LHCN-M2 (cell line): ENCODE measurements around the gene ARHGEF16. TPM values are rescaled to one million over a fixed set of nuclear protein-coding genes. Genes with fewer than 3 reads are reported as not detected.

ENCODE experiments used
- DNase-seq: peaks from one replicate; pipeline ENCODE4 v3.0.0-alpha.2; 2012; ENCODE audit warnings: low read depth
- total RNA-seq: library from RNA; depleted of rRNA; stranded (reverse); fragments of >200 nt; gene quantifications from 2 replicates; pipeline ENCODE4 v1.2.3, GENCODE V29; 2014

Gene ARHGEF16
- total RNA-seq, 1 experiment from 2014 or later: not detected

DNA sequence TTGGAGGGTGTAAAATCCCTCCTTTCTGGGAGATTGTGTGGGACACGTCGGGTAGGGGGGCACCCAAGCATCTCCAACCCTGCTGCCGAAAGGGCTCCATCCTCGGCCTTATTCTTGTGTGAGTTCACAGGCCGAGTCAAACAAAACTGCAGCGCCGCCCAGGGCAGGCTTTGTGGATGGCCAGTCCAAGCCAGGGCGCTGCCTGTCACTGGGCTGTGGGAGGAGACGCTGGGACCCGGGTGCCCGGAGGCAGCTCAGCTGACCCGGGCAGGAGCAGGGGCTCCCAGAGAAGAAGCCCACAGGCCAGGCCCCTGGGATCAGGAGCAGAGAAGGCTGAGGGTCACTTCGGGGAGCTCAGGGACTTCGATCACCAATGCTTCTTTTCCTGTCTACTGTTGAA, 31.8 kb upstream of the ARHGEF16 start:
- no peak for DNase-seq

DNA sequence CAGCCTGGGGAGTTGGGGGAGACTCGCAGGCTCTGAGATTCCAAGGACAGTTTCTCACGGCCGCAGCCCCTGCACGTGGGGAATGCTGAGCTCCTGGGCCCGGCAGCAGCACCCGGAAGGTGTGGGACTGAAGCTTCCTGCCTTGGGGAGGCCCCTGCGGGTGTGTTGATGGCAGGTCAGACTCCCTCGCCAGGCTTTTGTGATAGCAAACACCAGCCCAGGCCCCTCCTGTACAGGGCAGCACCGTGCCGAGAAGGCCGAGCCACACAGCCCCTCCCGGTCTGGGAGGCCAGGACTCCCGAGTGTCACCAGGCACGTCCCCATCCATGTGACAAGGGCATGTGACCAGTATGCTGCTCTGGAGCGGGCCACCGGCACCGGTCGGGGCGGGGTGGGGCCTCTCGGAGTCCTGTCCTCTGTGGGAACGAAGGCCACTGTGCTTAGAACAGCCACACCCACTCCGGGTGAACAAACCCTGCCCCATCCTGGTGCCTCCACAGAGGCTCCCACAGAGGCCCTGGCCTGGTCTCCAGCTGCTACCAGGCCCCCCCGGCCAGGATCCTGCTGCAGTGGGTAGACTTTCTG, 31.1 kb upstream of the ARHGEF16 start:
- DNase-seq: no peak

DNA sequence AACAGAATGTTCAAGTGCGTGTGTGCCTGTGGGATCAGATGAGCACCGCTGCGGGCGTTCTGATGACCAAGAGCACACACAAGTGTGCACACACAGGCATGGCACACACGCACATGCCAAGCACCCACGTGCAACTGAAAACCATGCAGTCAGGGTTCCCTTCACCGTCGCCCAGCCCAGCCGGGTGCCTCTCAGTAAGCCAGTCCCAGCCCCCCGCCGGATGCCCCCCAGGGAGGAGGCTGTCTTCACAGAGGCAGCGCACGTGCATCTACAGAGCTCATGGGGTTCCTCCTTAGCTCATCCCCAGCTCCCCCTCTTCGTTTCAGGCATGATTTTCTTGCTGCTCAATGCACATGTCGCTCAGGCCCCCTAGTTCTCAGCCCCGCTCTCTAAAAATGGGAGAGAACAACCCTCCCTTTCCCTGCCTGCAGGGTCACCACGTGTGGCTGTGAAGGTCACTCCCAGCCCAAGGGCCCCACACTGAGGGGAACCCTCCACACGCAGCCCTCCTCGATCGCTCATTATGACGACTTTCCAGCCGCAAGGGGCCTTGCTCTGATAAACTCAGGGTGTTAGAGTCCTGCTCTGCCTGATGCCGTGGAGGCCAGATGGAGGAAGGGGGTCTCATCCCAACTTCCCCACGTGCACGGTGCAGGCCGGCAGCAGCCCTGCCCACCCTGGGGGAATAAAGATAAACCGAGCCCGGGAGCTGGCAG, 30.4 kb upstream of the ARHGEF16 start:
- no peak for DNase-seq

DNA sequence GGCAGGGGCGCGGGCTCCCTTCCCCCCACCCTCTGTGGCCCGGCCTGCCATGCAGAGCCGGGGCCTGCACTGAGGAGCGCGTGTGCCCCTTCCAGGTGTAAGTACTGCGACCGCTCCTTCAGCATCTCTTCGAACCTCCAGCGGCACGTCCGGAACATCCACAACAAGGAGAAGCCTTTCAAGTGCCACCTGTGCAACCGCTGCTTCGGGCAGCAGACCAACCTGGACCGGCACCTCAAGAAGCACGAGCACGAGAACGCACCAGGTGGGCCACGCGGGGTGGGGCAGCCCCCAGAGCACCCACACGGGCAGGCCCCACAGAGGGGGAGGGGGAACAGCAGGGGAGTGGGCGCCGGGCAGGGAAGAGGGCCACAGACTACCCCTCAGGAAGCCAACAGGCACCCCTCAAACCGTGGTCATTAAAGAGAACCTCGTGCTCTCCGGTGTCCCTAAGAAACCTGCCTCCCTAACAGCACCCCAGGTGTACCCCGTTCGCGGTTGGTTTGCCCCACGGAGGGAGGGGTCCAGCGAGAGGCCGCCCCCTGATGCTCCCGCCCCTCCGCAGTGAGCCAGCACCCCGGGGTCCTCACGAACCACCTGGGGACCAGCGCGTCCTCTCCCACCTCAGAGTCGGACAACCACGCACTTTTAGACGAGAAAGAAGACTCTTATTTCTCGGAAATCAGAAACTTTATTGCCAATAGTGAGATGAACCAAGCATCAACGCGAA, 28.8 kb upstream of the ARHGEF16 start:
- DNase-seq: no peak

DNA sequence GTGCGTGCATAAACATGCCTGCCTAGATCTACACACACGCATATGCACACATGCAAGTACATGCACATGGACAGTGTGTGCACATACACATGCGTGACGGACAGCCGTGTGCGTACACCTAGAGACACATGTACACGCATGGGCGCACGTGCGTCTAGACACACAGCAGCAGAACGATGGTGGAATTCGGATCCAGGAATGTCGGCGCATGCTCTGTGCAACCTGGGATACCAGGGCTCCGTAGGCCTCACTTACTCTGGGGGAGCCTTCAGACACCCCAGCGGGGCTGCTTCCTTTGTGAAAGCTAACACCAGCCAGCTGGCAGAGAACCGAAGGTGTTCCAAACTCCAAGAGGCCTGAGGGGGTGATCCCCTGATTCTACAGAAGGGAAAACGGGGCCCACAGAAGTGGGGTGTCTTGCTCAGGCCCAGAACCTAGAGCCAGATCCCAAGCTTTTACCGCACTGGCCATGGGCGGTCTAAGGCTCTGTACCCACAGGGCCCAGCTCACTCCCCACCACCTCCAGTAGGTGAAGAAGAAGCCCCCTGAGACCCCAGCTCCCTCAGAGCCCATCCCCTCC, 27.4 kb upstream of the ARHGEF16 start:
- no peak for DNase-seq

DNA sequence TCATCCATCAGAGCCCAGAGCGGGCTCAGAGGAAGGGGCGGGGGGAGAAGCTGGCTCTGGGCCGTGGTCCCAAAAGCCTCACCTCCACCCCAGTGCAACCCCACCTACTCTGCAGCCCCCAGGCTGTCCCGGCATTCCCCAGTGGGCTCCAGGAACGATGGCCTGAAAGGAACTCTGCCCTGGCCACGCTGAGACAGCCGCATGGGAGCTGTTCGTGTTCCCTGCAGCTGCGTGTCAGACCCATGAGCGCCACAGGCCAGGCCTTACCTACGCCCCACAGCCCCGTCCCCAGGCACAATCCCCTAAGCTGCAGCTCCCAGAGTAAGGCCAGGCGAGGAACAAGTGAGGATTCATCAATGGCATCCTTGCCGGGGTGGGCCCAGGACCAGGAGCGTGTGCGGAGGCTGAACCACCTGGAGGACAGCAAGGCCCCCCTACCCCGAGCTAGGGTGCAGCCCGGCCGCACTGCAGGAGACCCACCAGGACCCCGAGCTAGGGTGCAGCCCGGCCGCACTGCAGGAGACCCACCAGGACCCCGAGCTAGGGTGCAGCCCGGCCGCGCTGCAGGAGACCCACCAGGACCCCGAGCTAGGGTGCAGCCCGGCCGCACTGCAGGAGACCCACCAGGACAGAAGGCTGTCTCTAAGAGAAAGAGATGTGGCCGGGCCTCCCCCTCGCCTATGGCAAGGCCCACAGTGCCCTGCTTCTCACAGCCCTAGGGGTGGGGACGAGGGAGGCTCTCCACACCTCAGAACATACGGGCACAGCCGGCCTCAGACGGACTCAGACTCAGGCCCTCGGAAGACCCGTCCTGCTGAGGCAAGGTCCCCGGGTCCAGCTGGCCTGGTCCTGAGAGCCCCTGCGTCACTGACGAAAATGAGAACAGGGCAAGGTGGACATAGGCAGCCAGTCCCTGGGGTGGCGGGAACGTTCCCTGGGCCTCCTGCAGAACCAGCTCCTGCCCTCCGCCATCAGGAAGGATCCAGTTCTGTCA, 26.5 kb upstream of the ARHGEF16 start:
- no peak for DNase-seq

DNA sequence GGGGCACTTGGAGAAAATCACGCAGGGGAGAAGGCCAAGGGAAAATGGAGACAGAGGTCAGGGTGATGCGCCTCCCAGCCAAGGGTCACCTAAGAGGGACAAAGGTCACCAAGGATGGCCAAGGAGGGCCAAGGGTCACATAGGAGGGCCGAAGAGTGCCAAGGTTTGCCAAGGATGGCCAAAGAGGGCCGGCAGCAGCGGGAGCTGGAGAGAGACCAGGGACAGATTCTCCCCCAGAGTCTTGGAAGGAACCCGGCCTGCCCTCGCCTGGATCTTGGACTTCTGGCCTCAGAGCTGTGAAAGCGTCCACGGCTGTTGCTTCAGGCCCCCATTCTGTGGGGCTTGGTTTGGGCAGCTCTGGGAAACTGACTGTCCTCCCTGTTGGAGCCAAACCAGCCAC, 25.6 kb upstream of the ARHGEF16 start:
- DNase-seq: no peak

DNA sequence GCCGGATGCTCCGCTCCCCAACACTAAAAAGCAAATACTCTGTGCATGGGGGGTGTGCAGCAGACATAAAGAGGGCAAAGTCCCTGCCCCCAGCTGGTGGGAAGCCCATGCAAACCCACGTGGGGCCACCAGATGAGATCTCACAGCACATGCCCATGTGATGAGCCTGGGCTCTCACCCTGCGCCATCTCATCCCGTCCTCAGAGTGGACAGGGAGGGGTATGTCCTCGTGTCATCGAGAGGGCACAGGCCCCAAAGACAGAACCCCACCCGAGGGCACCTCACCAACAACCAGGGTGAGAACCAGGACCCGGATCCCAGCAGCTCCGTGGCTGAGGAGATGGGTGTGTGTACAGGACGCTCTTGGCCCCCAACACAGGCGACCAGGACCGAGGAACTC, 25.1 kb upstream of the ARHGEF16 start:
- no peak for DNase-seq

DNA sequence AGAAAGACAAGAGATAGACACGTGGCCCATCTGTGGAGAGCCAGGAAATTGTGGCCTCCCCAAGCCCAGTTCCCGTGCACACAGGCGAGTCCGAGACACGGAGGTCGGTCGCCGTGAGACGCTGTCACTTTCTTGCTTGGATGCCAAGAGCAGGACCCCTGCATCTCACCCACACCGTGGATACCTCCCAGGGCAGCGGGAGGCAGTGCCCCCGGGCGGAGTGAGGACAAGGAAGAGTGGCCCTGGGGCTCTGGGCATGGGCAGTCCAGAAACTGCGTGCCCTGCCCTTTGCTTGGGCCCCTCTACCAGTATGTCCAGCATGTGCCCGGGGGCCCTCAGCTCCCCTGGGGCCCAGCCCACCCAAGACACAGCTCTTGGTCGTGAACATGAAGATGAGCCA, 24.7 kb upstream of the ARHGEF16 start:
- no peak for DNase-seq

DNA sequence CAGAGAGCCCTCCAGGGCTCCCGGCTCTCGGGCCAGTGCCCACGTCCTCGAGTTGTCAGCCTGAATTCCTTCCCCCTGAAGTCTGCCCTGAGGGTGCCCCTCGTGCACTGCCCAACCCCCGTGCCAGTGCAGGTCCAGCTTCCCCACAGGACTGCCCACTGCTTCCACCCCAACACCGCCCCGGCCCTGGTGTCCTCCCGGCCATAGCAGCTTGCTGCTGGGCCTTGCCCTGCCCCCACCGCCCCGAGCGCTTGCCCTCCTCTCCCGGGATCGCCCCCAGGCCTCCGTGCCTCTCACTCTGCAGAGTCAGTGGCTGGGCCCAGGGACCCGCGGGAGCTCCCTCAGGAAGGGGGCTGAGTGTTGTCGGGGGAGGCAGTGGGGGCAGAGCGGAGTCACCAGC, 24.1 kb upstream of the ARHGEF16 start:
- DNase-seq: no peak

DNA sequence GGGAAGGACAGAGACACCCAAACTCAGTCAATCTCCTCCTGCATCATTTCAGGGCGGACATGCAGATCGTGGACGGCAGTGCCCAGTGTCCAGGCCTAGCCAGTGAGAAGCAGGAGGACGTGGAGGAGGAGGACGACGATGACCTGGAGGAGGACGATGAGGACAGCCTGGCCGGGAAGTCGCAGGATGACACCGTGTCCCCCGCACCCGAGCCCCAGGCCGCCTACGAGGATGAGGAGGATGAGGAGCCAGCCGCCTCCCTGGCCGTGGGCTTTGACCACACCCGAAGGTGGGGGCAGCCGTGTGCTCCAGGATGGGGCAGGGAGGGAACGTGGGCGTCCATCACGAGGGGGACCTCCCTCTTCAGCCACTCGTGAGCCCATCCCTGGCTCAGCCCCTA, 23.6 kb upstream of the ARHGEF16 start:
- DNase-seq: no peak

DNA sequence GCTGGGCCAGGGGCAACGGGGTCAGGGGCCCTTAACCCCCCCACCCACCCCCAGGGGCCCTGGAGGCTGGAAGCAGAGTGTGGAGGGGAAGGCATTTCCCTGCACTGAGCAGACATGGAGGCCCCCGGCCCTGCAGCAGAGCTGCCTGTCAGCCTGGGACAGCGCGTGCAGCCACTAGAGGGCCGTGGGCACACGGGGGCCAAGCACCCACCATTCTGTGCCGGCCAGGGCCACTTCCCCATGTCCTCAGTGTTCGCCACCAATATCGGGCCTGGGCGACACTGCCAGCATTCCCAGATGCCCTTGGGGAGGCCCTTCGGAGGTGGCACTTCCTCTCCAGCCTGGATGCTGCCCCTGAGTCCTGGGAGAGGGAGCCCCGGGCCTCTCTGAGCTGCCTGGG, 23.2 kb upstream of the ARHGEF16 start:
- no peak for DNase-seq

DNA sequence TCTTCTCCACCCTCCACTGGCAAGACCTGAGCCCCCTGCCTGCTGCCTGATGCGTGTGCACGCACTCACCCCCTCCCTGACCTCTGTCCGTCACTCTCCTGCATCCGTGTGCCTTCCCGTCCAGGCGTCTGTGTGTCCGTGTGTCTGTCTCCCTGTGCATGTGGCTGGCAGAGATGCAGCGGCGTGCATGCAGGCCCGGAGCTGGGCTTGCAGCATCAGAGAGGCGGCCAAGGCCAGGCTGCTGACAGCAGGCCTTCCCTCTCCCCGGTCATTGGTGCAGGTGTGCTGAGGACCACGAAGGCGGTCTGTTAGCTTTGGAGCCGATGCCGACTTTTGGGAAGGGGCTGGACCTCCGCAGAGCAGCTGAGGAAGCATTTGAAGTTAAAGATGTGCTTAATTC, 22.8 kb upstream of the ARHGEF16 start:
- no peak for DNase-seq

DNA sequence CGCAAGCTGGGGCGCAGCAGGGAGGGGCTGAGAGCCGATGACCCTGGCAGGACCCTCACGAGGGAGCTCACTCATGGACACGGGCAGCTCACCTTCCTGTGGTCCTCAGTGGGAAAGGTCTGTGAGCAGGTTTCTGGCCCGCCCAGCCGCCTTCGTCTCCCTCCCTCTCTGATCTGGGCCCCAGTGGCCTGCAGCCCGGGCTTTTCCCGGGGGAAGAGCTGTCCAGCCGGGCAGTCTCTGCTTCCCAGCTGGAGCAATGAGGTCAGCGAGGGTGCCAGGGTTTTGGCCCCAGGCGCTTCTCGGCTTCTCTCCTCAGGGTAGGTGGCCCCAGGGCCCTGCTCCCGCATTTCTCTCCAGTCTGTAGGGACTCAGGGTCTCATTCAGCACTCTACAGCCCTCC, 22.2 kb upstream of the ARHGEF16 start:
- no peak for DNase-seq

DNA sequence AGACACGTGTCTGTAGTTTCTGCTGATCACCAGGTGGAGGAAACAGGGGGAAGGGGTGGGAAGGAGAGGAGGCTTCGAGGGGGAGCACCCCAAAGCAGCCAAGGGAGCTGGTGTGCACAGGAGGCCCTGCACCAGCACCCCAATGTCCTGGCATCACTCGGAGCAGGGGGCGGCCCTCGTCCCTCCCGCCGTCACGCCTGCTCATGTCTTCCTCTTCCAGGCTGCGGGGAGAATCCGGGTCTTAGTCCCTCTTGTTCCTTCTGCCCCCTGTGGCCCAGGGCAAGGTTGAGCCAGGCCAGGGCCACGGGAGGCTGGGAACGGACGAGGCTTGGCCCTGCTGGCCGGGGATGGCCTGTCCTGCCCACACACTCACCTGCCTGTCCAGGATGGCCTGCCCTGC, 21.4 kb upstream of the ARHGEF16 start:
- no peak for DNase-seq

DNA sequence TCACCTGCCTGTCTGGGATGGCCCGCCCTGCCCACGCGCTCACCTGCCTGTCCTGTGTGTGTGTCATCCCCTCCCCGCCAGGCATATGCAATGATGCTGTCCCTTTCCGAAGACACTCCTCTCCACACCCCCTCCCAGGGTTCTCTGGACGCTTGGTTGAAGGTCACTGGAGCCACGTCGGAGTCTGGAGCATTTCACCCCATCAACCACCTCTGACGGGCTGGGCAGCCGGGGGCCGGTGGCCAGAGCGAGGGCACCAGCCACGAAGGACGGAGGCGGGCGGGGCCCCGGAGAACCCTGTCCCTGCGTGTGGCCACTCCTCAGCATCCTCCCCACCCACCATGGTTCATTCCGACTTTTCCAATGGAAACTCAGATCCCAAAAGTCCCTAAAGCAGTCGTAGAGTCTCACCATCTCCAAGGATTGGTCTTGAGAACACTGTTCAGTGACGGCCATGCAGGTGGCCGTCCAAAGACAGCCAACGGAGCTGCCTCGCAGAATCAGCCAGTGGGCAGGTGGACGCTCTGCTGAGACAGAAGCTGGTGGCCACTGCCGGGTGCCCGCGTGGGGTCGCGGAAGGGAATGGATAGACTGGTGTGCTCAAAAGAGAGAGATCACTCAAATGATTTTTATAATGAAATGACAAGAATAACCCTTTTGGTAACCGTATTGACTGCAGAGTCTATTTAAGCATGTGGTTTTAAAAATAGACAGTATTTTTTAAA, 20.7 kb upstream of the ARHGEF16 start:
- DNase-seq: no peak

DNA sequence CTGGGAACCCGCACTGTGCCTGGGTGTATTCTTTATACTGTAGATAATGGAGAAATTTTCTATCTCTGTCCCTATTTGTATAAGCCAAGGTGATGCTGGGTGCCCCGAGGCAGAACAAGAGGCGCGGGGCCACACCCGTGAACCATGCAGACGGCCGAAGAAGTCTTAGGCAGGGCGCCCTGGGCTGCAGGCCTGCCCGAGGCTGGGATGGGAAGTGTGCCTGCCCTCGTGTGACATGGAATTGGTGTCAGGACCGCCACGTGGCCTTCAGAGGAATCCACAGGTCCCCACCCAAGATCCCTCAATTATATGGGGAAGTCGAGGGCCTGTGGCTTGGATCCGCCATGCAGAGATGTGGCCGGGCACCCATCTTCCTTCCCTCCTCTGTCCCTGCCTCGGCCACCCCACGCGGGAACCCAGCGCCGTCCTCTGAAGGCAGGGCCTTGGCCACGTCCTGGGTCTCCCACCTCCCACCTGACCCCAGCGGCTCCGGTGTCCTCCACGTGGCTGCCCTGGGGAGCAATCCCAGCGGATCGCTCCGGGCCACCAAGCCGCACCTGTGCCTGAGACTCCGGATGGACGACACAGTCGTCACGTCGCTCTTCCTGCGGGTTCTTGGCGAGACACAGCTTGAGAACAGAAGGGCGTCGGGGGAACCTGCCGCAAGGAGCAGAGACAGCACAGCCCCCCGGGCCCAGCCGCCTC, 19.9 kb upstream of the ARHGEF16 start:
- DNase-seq: no peak

DNA sequence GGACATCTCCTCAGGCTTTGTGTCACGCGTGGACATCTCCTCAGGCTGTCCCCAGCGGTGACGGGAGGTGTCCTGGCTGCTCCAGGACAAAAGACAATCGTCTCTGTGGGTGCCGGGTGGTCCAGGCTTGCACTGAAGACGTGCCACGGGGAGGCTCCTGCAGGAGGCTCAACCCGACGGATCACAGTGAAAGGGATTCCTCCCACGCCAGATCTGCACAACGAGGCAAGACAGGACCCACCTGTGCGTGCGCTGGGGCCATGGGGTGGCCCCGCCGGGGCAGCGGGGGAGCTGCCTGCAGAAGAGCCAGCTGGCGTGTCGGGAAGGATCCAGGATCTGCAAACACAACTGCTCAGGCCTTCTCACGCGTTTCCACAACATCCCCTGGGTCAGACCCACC, 18.8 kb upstream of the ARHGEF16 start:
- DNase-seq: no peak

DNA sequence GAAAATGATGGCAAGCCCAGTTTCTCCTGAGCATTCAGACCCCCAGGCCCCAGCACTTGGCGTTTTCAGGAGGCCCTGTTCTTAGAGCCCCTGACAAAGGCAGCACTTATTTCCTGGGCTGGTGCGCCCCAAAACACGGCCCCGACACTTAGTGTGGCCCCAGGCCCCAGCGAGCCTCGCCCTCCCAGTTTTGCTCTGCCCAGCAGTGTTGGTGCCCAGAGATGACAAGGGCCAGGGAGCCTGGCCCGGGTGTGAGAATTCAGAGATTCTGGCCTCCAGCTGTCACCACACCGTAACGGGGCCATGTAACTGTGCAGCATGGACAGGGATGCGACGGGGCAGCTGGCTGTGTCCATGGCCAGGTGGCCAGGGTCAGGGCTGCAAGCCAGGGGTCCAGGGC, 18.0 kb upstream of the ARHGEF16 start:
- no peak for DNase-seq

DNA sequence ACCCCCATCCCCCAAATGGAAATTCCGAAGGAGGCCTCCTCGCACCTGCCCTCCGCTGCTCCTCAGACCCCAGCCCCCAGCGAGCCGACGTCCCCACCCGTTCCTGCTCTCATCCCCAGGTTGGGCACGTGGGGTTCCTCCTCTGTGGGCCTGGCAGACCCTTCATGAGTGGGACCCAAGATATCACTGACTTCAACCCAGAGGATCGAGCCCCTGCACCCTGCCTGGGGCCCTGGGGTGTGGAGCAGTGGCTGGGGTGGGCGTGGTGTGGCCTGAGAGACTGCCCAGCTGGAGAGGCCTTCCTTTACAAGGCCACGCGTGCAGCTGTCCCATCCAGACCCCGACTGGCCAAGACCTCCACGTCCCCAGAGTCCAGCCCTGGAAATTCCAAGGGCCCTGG, 17.6 kb upstream of the ARHGEF16 start:
- DNase-seq: no peak
